Progenitor cell of endocrine pancreas (in vitro differentiated cells): ENCODE results near the gene ALOX15. TPM values are rescaled to one million over a fixed set of nuclear protein-coding genes. Genes with fewer than 3 reads are reported as not detected.
"Not testable (repeated sequence)": the region's sequence is repeated elsewhere in the genome, so short reads cannot be mapped to it uniquely, and the experiment has no call there.

Source experiments
- DNase-seq: peaks from one replicate; pipeline ENCODE4 v3.0.0; 2021; ENCODE audit warnings: low spot score; ENCODE audit not compliant: unreplicated experiment
- H3K27ac Mint-ChIP-seq: 2 replicates; pipeline ENCODE4 v1.8.0; 2021; ENCODE audit warnings: mild to moderate bottlenecking, moderate library complexity, mixed read lengths
- H3K27me3 Mint-ChIP-seq: 2 replicates; pipeline ENCODE4 v1.8.0; 2021; ENCODE audit warnings: mixed read lengths
- H3K36me3 Mint-ChIP-seq: 2 replicates; pipeline ENCODE4 v1.8.0; 2022; ENCODE audit warnings: mixed read lengths; ENCODE audit not compliant: insufficient read depth
- H3K4me1 Mint-ChIP-seq: 2 replicates; pipeline ENCODE4 v1.8.0; 2021; ENCODE audit warnings: low read depth, mixed read lengths
- H3K4me3 Mint-ChIP-seq: 2 replicates; pipeline ENCODE4 v1.8.0; 2021; ENCODE audit warnings: low read depth, mild to moderate bottlenecking, moderate library complexity, mixed read lengths
- H3K9me3 Mint-ChIP-seq: 2 replicates; pipeline ENCODE4 v1.8.0; 2021; ENCODE audit warnings: low read depth, mixed read lengths
- total RNA-seq: library from RNA; stranded (reverse); gene quantifications from 2 replicates; pipeline ENCODE4 v1.2.1, GENCODE V29; 2021
- TF ChIP-seq, protein P1 (sequence below): fragments of 200-600 bp; sonication (generic); IDR thresholded peaks from one replicate; pipeline ENCODE4 v1.5.0; 2021; ENCODE audit warnings: antibody characterized with exemption, mild to moderate bottlenecking; ENCODE audit not compliant: unreplicated experiment

The ALOX15 gene
- total RNA-seq, 1 donor from 2014 or later: 0.69 TPM

DNA sequence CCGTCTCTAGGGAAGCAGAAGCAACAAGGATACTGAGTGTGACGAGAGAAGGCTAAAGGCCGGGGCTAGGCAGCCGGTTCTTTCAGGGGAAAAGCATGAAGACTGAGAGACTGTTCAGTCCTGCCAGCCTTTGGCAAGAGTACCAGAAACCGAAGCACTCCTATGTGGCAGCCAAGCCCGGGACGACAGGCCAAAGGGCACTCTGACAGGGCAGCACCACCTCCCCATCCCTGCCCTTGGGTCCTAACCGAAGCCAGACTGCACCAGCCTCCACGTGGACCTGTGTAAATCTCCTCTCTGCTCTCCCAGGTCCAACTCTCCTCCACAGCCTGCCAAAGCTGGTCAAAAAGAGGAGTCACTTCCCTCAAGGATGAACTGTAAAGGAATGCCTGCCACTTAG is 23.5 kb upstream of the ALOX15 start:
- no peak overlapping the region for H3K27ac Mint-ChIP-seq
- no peaks in the 10 kb centered on the region for H3K9me3 Mint-ChIP-seq
- H3K27me3 Mint-ChIP-seq: peaks cover 8% of the 10 kb centered on the region
- H3K4me3 Mint-ChIP-seq: no peak overlapping the region
- H3K36me3 Mint-ChIP-seq: peaks cover 2% of the 10 kb centered on the region
- TF ChIP-seq, protein P1, sequence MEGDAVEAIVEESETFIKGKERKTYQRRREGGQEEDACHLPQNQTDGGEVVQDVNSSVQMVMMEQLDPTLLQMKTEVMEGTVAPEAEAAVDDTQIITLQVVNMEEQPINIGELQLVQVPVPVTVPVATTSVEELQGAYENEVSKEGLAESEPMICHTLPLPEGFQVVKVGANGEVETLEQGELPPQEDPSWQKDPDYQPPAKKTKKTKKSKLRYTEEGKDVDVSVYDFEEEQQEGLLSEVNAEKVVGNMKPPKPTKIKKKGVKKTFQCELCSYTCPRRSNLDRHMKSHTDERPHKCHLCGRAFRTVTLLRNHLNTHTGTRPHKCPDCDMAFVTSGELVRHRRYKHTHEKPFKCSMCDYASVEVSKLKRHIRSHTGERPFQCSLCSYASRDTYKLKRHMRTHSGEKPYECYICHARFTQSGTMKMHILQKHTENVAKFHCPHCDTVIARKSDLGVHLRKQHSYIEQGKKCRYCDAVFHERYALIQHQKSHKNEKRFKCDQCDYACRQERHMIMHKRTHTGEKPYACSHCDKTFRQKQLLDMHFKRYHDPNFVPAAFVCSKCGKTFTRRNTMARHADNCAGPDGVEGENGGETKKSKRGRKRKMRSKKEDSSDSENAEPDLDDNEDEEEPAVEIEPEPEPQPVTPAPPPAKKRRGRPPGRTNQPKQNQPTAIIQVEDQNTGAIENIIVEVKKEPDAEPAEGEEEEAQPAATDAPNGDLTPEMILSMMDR: no peak
- H3K4me1 Mint-ChIP-seq: no peaks in the 10 kb centered on the region
- no peak for DNase-seq

DNA sequence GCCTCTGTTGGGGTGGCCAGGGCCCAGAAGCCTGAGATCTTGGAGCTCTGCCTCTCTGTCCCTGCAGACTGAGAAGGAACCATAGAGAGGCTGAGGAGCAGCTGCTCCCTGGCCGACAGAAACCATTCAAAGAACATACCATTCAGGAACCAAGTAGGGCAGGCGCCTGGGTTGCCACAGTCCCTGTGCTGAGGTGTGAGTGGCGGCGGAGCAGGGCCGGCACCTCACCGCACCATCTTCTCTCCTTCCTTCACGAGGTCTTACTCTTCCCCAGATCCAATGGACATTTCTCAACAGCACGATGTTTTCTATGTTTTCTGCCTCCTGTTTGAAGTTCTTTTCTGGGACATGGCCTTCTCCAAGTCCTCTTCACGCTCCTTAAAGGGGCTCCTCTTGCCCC is 22.8 kb upstream of the ALOX15 start:
- H3K36me3 Mint-ChIP-seq: no peaks in the 10 kb centered on the region
- TF ChIP-seq, protein P1: no peak
- H3K4me1 Mint-ChIP-seq: no peaks in the 10 kb centered on the region
- H3K9me3 Mint-ChIP-seq: no peaks in the 10 kb centered on the region
- no peak for DNase-seq
- no peak overlapping the region for H3K27ac Mint-ChIP-seq
- no peak overlapping the region for H3K4me3 Mint-ChIP-seq
- H3K27me3 Mint-ChIP-seq: peaks cover 11% of the 10 kb centered on the region

DNA sequence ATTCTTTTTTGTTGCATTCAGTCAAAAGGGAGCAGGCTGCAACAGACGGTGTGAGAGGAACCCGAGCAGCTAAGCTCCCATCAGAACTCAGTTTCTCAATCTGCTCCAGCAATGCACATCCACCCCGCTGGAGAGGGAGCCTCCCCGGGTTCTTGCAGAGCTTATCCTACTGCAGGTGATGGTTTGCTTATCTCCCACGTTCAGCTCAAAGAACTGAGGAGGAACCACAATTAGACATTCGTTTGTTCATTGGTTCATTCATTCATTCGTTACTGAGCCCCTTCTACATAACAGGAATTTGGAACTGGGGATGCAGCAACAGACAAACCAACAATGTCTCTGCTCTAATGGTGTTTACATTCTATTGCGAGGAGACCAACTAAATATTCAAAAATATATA is 22.2 kb upstream of the ALOX15 start:
- peaks cover 11% of the 10 kb centered on the region for H3K27me3 Mint-ChIP-seq
- DNase-seq: no peak
- TF ChIP-seq, protein P1: no peak
- H3K36me3 Mint-ChIP-seq: no peaks in the 10 kb centered on the region
- H3K27ac Mint-ChIP-seq: no peak overlapping the region
- H3K9me3 Mint-ChIP-seq: no peaks in the 10 kb centered on the region
- no peak overlapping the region for H3K4me3 Mint-ChIP-seq
- H3K4me1 Mint-ChIP-seq: no peaks in the 10 kb centered on the region

DNA sequence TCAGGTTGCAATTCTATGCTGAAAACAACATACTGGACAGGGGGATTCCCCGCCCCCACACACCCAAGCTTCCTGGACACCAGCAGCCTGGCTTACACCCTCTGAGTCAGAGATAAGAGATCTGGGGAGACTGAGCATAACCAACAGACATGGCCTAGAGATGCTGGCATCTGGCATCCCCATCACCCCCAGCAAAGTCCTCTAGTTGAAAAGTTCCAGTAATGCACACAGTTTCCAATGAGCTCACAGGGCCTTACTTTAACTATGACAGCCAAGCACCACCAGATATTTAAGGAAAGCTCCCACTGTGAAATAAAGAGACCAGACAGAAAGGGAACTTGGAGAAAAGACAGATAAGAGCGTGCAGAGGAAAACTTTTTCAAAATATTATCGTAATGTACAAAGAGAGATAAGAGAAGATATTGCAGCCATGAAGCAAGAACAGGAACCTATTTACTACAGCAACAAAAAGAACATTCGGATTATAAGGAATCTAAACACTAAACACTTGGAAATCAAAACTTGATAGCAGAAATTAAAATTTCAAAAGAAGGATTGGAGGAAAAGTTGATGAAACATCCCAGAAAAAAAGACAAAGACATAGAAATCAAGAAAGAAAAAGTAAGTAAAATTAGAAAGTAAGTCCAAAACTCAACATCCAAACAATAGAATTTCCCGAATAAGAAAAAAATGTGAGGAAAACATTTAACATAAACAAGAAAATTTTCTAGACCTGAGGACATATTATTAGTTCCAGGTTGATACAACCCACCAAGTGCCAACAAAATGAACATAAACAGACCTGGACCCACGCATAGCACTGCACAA is 17.2 kb upstream of the ALOX15 start:
- H3K9me3 Mint-ChIP-seq: no peaks in the 10 kb centered on the region
- no peak overlapping the region for H3K27ac Mint-ChIP-seq
- peaks cover 3% of the 10 kb centered on the region for H3K27me3 Mint-ChIP-seq
- TF ChIP-seq, protein P1: no peak
- no peaks in the 10 kb centered on the region for H3K4me1 Mint-ChIP-seq
- no peak overlapping the region for H3K4me3 Mint-ChIP-seq
- H3K36me3 Mint-ChIP-seq: no peaks in the 10 kb centered on the region
- no peak for DNase-seq

DNA sequence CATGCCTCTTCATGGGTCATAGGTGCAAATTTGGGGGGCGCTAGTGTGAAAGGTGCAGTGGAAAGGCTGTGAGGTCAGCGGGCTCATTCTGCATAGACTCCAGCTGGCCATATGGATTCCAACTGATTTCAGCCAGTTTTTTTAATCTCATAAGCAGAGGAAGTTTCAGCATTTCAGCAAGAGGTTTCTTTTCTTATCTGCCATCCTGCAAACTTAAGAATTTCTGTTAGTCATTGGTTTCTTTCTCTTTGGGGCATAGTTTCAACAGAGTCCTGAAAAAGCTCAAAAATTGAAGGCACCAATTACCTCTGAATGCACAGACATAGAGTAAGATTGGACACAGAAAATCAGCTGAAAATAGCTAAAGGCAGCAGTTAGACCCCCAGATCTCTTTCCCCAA is 16.2 kb upstream of the ALOX15 start:
- Mint-ChIP-seq H3K27me3 (peaks cover 3% of the 10 kb centered on the region), H3K27ac (no peak overlapping the region), H3K9me3 (no peaks in the 10 kb centered on the region), H3K36me3 (no peaks in the 10 kb centered on the region), H3K4me1 (no peaks in the 10 kb centered on the region), H3K4me3 (no peak overlapping the region)
- TF ChIP-seq, protein P1: no peak
- DNase-seq: no peak

DNA sequence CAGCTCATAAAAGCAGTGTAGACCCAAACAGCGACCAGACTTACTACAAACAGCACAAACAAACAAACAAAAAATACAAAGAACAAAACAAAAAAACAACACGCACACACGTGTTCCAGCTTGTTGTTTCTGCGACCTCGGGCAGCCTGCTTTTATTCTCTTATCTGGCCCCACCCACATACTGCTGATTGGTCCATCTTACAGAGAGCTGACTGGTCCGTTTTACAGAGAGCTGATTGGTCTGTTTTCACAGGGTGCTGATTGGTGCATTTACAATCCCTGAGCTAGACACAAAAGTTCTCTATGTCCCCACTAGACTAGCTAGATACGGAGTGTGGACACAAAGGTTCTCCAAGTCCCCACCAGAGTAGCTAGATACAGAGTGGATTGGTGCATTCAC is 14.5 kb upstream of the ALOX15 start:
- H3K27ac Mint-ChIP-seq, H3K4me1 Mint-ChIP-seq, H3K4me3 Mint-ChIP-seq, H3K36me3 Mint-ChIP-seq, H3K9me3 Mint-ChIP-seq, DNase-seq, H3K27me3 Mint-ChIP-seq: not testable (repeated sequence)
